GM18507 (cell line): ENCODE data around the gene ASTN1.

ENCODE experiments used
- DNase-seq: peaks from one replicate; pipeline ENCODE4 v3.0.0; 2011; ENCODE audit warnings: low read depth; ENCODE audit not compliant: insufficient read length; ENCODE audit errors: extremely low spot score
- FAIRE-seq: peaks from 2 replicates; lab custom pipeline; 2011; peaks lifted over from hg19 to GRCh38; lab: Jason Lieb, UNC

ASTN1 gene

GRCh38 chr1:177008653-177009052 lies 155.9 kb downstream of the ASTN1 start:
- FAIRE-seq (no peak), DNase-seq (no peak)

- no peak for FAIRE-seq
Measured at GRCh38 chr1:177007437-177008161, 156.9 kb downstream of the ASTN1 start.

DNA sequence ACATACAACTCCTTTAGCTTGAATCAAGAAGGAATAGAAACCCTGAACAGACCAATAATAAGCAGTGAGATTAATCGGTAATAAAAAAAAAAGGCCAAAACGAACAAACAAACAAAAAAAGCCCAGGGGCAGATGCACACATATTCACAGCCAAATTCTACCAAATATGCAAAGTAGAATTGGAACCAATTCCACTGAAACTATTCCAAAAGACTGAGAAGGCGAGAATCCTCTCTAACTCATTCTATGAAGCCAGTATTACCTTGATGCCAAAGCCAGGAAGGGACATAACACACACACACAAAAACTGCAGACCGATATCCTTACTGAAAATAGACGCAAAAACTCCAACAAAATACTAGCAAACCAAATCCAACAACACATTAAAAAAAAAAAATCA lies 161.6 kb downstream of the ASTN1 start:
- FAIRE-seq (no peak), DNase-seq (no peak)

More at GRCh38 chr1:177007437-177008161, 156.9 kb downstream of the ASTN1 start:
- no peak for DNase-seq

GRCh38 chr1:177001556-177001955 lies 163.0 kb downstream of the ASTN1 start:
- DNase-seq, result no peak
- FAIRE-seq, result no peak

DNA sequence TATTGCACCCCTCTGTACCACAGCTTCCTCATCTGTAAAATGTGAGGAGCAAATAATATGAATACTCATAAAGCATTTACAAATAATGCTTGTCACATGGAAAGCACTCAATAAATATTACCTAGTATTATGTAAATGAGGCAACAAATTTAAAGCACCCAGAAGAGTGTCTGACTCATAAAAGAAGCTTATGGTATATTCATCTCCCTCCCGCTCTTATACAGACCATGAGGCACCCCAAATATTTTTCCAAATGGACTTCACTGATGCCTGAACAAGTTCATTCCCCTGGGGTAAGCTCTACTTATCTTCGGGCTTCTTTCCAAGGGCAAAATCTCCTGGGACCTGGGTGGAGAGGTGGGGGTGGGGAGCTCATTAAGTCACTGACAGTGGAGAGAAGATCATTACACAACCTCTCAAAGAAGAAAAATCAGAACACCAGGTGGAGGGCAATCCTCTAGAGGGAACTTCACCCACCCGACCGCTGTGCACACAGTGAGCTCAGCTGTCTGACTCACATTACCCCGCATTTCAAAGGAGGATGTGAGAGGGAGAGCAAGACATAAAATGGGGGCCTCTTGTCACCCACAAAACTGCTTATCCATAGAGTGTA lies 166.2 kb downstream of the ASTN1 start:
- FAIRE-seq (no peak), DNase-seq (no peak)

DNA sequence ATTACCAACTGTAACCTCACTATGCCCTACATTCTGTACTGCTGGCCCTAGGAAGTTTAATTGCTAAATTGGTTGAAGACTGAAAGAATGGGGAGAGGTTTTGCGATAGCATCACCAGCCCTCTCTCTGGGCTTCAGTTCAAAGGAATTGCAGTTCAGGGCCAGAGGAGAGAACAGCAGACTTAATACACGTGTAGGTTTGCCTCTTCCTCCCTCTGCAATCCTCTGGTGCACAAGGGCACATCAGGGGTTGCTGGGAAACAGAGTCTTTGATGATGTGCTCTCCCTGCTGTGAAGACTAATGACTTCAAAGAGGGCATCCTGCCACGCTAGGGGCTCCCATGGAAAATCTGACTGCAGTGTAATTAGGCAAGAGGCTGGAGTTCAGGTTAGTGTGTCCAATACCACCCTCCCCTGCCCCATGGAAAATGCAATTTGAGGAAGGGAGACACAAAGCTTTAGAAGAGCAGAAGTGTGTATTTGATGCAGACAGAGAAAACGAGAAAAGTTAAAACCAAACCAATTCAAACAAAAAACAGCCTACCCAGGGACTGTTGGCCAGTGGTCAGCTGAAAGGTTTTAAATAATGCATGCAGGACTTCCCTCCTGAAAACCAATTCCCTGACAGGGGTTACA lies 167.9 kb downstream of the ASTN1 start:
- FAIRE-seq (no peak), DNase-seq (no peak)

GRCh38 chr1:176994931-176995596 lies 169.4 kb downstream of the ASTN1 start:
- DNase-seq, result no peak
- FAIRE-seq, result no peak

GRCh38 chr1:176993587-176993986 lies 170.9 kb downstream of the ASTN1 start:
- DNase-seq, result no peak
- FAIRE-seq, result no peak

GRCh38 chr1:176989754-176990153 lies 174.8 kb downstream of the ASTN1 start:
- DNase-seq (no peak), FAIRE-seq (no peak)

GRCh38 chr1:176989023-176989422 lies 175.5 kb downstream of the ASTN1 start:
- no peak for FAIRE-seq
- DNase-seq, result no peak

DNA sequence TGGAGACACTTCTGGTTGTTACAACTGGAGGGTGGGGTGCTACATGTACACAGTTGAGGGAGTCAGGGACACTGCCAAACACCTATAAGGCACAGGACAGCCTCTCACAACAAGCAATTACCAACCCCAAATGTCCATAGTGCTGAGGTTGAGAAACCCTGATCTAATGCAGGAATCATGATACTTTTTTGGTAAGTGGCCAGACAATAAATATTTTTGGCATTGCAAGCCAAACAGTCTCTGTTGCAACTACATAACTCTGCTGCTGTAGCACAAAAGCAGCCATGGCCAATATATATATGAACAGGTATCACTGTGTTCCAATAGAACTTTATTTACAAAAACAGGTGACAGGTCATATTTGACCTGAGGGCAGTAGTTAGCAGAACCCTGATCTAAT lies 177.5 kb downstream of the ASTN1 start:
- DNase-seq, result no peak
- no peak for FAIRE-seq

DNA sequence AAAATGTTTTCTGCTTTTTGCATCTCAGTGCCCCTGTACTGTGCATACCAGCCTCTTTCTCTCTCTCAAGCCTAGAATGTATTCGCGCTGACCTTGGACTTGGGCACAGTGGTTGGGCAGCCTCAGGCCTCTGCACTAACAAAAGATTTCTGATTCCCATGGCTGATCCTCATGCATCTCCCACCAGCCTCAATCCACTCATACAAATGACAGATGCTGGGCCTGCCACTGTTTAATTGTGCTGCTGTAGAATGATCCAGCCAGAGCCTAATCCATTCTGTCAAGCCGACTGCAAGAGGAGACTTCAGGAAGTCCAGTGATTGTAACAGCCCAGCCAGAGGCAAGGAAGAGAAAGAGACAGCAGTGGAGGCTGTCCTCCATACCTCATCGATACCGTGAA lies 180.8 kb downstream of the ASTN1 start:
- no peak for FAIRE-seq

GRCh38 chr1:176976771-176977170 lies 187.7 kb downstream of the ASTN1 start:
- DNase-seq (no peak), FAIRE-seq (no peak)

More for the DNA sequence above, 180.8 kb downstream of the ASTN1 start:
- DNase-seq, result no peak

DNA sequence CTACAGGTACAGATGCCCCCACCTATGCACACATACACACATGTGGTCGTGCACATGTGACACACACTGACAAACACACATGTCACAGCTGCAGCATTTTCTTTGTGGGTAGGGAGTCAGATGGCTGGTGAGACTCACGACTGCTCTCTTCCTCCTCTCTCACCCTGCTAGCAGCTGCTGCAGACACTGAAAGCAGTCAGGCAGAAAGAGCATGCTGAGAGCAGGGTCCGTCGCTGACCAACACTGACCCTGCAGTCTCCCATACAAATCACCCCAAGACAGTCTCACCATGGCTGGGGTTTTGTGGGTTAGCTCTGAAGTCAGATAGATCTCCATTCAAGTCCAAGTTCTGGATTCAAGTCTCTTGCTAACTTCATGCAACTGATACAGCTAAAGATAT lies 188.3 kb downstream of the ASTN1 start:
- FAIRE-seq (no peak), DNase-seq (no peak)

DNA sequence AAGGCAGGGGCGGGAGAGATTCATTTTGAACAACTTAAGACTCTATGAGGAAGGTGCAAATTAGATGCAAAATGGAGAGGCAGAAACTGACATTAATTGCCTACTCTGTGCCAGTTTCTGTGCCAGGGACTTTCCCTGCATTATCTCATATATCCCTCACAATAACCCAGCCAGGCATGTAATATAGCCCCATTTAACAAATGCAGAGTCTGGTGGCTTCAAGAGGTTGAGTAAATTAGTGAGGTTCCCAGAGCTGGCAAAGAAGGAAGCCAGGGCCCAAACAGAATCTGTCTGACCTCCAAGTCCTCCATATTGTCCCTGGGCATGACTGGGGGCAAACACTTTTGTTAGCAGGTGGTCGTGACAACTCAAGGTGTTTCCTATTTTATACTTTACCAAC lies 199.8 kb downstream of the ASTN1 start:
- DNase-seq (no peak), FAIRE-seq (no peak)

GRCh38 chr1:176963181-176963580 lies 201.3 kb downstream of the ASTN1 start:
- no peak for DNase-seq
- no peak for FAIRE-seq

GRCh38 chr1:176961678-176962077 lies 202.8 kb downstream of the ASTN1 start:
- FAIRE-seq (no peak), DNase-seq (no peak)

GRCh38 chr1:176959191-176959820 lies 205.2 kb downstream of the ASTN1 start:
- no peak for DNase-seq
- FAIRE-seq, result no peak

GRCh38 chr1:176957603-176958002 lies 206.9 kb downstream of the ASTN1 start:
- FAIRE-seq (no peak), DNase-seq (no peak)

DNA sequence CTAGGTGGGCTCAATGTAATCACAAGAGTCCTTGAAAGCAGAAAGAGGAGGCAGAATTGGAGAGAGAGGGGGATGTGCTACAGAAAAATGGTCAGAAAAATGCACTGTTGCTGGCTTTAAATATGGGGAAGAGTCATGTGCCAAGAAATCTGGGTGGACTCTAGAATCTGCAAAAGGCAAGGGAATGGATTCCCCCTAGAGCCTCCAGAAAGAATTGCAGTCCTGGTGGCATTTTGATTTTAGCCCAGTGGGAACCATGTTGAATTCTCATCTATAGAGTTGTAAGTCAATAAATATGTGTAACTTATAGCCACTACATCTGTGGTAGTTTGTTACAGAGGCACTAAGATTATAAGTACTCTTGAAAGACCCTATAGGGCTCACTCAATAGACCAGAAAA lies 210.3 kb downstream of the ASTN1 start:
- DNase-seq (no peak), FAIRE-seq (no peak)
